HL-60/S4 (cell line): ENCODE measurements around the gene NDUFS2.

Experiments
- in situ Hi-C: fragments of 300-500 bp; cut with MboI; formaldehyde crosslinking; loops from 2 replicates; pipeline ENCODE4 v1.14.3; 2022; ENCODE audit warnings: low sequenced_read_pairs

Gene NDUFS2

GRCh38 chr1:161172349-161172748, 29.8 kb upstream of the NDUFS2 start:
- in situ Hi-C loops, result no loop called here

GRCh38 chr1:161172776-161173376, 29.3 kb upstream of the NDUFS2 start:
- in situ Hi-C loops, result no loop called here

- in situ Hi-C loops, result no loop called here
These were observed 28.5 kb upstream of the NDUFS2 start for GRCh38 chr1:161173711-161174110.

- in situ Hi-C loops, result loop anchor here (25.0 kb wide), 1 partner anchor 562 kb away; the partner anchor contains the start of gene DUSP12
These were observed 27.3 kb upstream of the NDUFS2 start for GRCh38 chr1:161174911-161175310.

- in situ Hi-C loops, result loop anchor here (25.0 kb wide), 1 partner anchor 561 kb away; the partner anchor contains the start of gene DUSP12
These were observed 26.3 kb upstream of the NDUFS2 start for GRCh38 chr1:161175771-161176453.

GRCh38 chr1:161176468-161177111, 25.6 kb upstream of the NDUFS2 start:
- in situ Hi-C loops, result loop anchor here (25.0 kb wide), 1 partner anchor 561 kb away; the partner anchor contains the start of gene DUSP12

GRCh38 chr1:161177112-161177935, 24.8 kb upstream of the NDUFS2 start, which contains the start of gene B4GALT3:
TSS of gene B4GALT3 (minus strand) at chr1:161177507. CDS start at chr1:161176060, 1,447 bp downstream.
- in situ Hi-C loops, result loop anchor here (25.0 kb wide), 1 partner anchor 560 kb away; the partner anchor contains the start of gene DUSP12

GRCh38 chr1:161177936-161178244, 24.3 kb upstream of the NDUFS2 start:
- in situ Hi-C loops, result loop anchor here (25.0 kb wide), 1 partner anchor 559 kb away; the partner anchor contains the start of gene DUSP12

GRCh38 chr1:161179698-161180097, 22.5 kb upstream of the NDUFS2 start:
- in situ Hi-C loops, result loop anchor here (25.0 kb wide), 1 partner anchor 558 kb away; the partner anchor contains the start of gene DUSP12

- in situ Hi-C loops, result loop anchor here (25.0 kb wide), 1 partner anchor 557 kb away; the partner anchor contains the start of gene DUSP12
These were observed 21.5 kb upstream of the NDUFS2 start for GRCh38 chr1:161180639-161181038.

GRCh38 chr1:161182214-161182613, 20.0 kb upstream of the NDUFS2 start:
- in situ Hi-C loops, result loop anchor here (25.0 kb wide), 1 partner anchor 555 kb away; the partner anchor contains the start of gene DUSP12

GRCh38 chr1:161185282-161185682, 16.9 kb upstream of the NDUFS2 start:
- in situ Hi-C loops, result loop anchor here (25.0 kb wide), 1 partner anchor 552 kb away; the partner anchor contains the start of gene DUSP12

- in situ Hi-C loops, result loop anchor here (25.0 kb wide), 1 partner anchor 551 kb away; the partner anchor contains the start of gene DUSP12
These were observed 16.3 kb upstream of the NDUFS2 start for GRCh38 chr1:161185732-161186311.

- in situ Hi-C loops, result loop anchor here (25.0 kb wide), 1 partner anchor 550 kb away; the partner anchor contains the start of gene DUSP12
These were observed 14.9 kb upstream of the NDUFS2 start for GRCh38 chr1:161187311-161187710.

GRCh38 chr1:161188381-161188780, 13.8 kb upstream of the NDUFS2 start:
- in situ Hi-C loops, result loop anchor here (25.0 kb wide), 1 partner anchor 549 kb away; the partner anchor contains the start of gene DUSP12

GRCh38 chr1:161189036-161189435, 13.1 kb upstream of the NDUFS2 start:
- in situ Hi-C loops, result loop anchor here (25.0 kb wide), 1 partner anchor 548 kb away; the partner anchor contains the start of gene DUSP12

GRCh38 chr1:161190962-161191521, 11.1 kb upstream of the NDUFS2 start:
- in situ Hi-C loops, result loop anchor here (25.0 kb wide), 1 partner anchor 546 kb away; the partner anchor contains the start of gene DUSP12

GRCh38 chr1:161191971-161192370, 10.2 kb upstream of the NDUFS2 start:
- in situ Hi-C loops, result loop anchor here (25.0 kb wide), 1 partner anchor 545 kb away; the partner anchor contains the start of gene DUSP12
